Loucy (cell line): ENCODE results near the gene MRPS27.

Source experiments
- CTCF ChIP-seq: fragments of 200-600 bp; sonication (generic); conservative IDR thresholded peaks from 2 replicates; pipeline ENCODE4 v1.5.1; 2014; ENCODE audit warnings: mild to moderate bottlenecking, antibody characterized with exemption, low read length
- EZH2phosphoT487 ChIP-seq: fragments of 200-600 bp; IDR thresholded peaks from 2 replicates; pipeline ENCODE4 v1.6.1; 2018; ENCODE audit warnings: antibody characterized with exemption, mild to moderate bottlenecking, moderate library complexity, borderline replicate concordance

DNA sequence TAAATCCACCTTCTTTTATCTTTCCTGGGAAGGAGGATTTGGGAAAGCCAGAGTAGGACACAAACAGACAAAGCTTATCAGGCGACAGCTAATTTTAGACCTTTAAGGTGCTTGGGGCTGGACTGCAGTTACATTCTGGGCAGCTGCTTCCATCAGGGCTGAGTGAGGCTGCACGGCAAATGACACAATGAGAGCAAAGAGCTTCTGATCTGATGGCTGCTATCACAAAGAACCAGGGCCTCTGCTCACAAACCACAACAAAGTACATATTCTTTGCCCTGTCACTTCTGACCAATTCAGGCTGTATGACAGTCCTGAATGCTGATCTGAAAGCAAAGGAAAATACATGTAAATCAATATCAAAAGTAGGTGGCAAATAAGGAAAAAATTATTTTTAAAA is 93.1 kb downstream of the MRPS27 start:
- TF ChIP-seq CTCF (no peak), EZH2phosphoT487 (no peak)
